Skin epidermis (tissue), 12 donors: ENCODE data around the gene TTBK2.

Source experiments
- H3K27ac ChIP-seq, 21 experiments: fragments of 200-600 bp; sonication (generic) in 11 of 21; one replicate each; pipeline ENCODE4 v1.5.0; 2020; ENCODE audit warnings: mild to moderate bottlenecking in 3 of 21, inconsistent platforms in 2 of 21, moderate library complexity in 2 of 21
- H3K4me3 ChIP-seq, 7 experiments: fragments of 200-600 bp; sonication (generic) in 2 of 7; one replicate each; pipeline ENCODE4 v1.5.0; 2020; ENCODE audit warnings: inconsistent platforms in 2 of 7, mild to moderate bottlenecking in 2 of 7, moderate library complexity in 1 of 7

TTBK2 gene

DNA sequence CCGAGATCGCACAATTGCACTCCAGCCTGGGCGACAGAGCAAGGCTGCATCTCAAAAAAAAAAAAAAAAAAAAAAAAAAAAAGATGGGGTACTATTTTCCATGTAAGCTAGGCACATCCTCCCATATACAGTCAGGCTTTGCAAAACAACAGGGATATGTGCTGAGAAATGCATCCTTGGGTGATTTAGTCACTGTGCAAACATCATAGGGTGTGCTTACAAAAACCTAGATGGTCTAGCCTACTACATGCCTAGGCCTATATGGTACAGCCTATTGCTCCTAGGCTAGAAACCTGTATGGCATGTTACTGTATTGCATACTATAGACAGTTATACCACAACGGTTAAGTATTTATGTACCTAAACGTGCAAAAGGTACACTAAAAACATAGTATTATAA, 75.0 kb downstream of the TTBK2 start:
- Histone ChIP-seq H3K4me3 (no peak overlapping the region), H3K27ac (no peak overlapping the region)

DNA sequence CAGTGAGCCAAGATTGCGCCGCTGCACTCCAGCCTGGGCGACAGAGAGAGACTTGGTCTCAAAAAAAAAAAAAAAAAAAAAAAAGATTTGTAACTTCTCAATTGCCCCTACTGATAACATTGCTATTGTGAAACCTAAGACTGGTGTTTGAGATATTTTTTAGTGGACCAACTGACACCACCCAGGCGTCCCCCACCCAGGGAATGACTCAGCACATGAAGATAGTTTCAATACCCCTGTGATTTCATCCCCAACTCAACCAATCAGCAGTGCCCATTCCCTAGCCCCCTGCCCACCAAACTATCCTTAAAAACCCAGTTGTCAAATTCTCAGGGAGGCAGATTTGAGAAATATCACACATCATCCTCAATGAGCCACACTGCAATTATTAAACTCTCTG, 76.9 kb downstream of the TTBK2 start:
- Histone ChIP-seq H3K27ac (no peak overlapping the region), H3K4me3 (no peak overlapping the region)

DNA sequence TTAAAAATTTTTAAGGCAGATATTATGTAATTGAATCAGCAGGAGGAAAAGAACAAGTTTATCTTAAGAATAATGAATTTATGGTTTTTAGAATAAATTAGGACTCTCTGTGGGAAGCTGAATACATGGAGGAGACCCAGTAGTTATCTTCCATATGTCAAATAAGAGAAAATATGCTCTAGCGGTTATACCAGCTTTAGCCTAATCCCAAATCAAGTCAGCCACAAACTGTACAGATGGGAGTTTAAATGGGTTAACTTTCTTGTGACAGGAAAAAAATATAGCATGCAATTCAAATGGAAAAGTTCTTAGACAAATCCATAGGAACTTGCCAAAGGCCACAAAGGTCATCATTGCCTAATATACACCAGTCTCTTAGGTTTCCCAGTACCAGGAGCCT, 84.3 kb downstream of the TTBK2 start:
- H3K4me3 ChIP-seq = no peak overlapping the region
- H3K27ac ChIP-seq = no peak overlapping the region

DNA sequence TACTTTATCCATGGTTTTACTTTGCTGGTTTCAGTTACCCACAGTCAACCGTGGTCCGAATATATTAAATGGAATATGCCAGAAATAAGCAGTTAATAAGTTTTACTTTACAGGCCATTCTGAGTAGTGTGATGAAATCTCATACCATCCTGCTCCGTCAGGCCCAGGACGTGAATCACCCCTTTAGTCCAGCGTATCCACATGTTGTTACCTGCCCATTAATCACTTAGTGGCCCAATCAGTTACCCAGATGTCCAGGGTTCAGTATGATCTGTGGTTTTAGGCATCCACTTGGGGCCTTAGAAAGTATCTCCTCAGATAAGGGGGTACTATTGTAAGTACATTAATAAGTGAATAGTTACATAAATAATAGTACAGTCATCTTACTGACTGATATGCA, 88.0 kb downstream of the TTBK2 start:
- H3K4me3 ChIP-seq = no peak overlapping the region
- H3K27ac ChIP-seq = no peak overlapping the region

DNA sequence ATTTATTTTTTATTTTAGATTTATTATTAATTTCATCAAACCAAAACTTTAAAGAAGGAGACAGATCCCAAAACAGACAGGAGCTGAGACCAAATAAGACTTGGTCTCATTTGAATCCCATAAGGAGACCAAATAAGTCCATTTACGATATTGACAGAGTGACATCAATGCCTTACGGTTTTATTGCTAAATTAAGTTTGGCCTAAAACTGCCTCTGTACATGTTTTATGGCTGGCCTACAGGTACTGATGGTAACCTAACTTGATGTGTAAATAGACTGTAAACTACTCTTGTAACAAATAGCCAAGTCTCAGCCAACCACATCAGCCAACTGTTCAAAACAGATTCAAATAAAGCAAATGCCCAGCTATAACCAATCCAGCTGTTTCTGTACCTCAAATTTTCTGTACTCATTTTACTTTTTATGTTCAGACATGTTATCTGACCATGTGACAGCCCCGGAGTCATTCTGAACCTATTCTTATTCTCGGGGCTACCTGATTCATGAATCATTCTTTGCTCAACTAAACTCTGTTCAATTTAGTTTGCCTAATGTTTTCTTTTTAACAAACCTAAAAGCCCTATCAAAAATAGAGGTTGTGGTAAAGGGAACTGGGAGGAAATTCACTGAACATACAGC, 94.2 kb downstream of the TTBK2 start:
- H3K27ac ChIP-seq = no peak overlapping the region

DNA sequence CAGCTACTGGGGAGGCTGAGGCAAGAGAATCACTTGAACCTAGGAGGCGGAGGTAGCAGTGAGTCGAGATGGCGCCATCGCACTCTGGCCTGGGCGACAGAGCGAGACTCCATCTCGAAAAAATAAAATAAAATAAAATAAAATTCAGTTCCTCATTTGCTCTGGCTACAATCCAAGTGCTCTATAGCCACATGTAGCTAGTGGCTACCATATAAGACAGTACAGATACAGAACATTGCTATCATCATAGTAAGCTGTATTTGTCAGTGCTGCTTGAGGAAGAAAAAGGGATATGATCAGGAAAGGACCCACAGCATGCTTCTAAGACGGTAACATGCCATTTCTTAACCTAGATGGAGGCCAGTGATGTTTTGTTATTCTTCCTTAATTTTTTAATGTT, 95.0 kb downstream of the TTBK2 start:
- Histone ChIP-seq H3K4me3 (no peak overlapping the region), H3K27ac (no peak overlapping the region)

More for the DNA sequence above, 94.2 kb downstream of the TTBK2 start:
- H3K4me3 ChIP-seq = no peak overlapping the region

DNA sequence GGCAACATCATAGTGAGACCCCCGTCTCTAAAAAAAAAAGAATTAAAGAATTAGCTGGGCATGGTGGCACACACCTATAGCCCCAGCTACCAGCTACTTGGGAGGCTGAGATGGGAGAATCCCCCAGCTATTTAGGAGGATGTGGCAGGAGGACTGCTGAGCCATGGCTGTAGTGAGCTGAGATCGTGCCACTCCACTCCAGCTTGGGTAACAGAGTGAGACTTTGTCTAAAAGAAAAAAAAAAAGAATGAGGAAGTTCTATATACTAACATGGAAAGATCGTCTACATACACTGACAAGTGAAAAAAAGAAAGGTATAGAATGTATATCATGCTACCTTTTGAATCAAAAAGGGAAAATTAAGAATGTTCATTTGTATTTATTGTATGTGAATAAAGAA, 99.8 kb downstream of the TTBK2 start:
- H3K4me3 ChIP-seq = no peak overlapping the region

DNA sequence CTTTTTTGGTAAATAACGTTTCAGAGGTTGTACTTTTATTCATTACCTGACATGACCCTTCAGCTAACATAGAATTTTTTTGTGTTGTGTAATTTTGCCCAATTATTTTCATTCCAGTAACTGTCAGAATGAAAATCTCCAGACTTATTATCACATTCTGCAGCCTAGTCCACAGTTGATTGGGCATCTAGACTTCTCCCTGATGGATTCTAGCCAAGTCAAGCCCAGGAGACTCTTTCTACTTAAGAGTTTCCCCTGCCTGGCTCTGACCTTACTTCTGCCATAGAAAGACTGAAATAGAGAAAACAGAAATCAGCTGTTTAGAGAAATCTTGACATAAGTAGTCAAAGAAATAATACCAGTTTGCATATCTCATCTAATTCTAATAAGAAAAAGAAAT, 100.8 kb downstream of the TTBK2 start:
- Histone ChIP-seq H3K4me3 (no peak overlapping the region), H3K27ac (no peak overlapping the region)

More for the DNA sequence above, 99.8 kb downstream of the TTBK2 start:
- no peak overlapping the region for H3K27ac ChIP-seq

DNA sequence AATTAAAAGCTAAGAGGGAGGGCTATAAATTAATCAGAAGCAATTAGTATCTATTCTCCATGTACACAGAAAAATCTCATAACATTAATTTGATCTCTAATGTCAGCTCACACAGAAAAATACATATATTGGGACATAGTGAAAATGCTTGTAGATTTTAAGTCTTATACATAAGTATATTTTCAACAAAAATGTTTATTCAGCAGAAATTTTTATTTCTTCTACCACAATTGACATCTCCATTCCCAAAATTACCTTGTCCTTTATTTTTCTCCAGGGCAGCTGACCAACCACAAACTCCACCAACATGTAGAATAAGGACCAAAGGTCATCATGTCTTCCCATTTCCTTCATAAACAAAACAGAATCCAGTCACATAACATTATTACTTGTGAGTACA, 109.1 kb downstream of the TTBK2 start:
- H3K27ac ChIP-seq = no peak overlapping the region
- no peak overlapping the region for H3K4me3 ChIP-seq

DNA sequence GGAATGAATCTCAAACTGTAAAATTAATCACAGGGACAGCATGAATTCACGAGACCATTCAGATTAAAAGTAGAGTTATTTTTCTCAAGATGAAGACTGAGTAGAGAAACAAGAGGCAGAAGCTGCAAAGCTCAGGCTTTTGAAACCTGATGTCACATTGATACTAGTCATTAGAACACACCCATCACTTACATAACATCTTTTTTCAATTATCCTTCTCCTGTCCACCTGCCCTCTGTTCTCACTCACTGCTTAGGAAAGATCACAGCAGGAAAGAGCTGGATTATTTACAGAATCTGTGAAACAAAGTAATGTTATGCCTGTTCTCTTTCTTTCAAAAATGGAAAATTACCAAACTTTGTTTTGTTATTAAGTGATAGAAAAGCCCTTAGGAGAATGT, 111.7 kb downstream of the TTBK2 start:
- Histone ChIP-seq H3K27ac (no peak overlapping the region), H3K4me3 (no peak overlapping the region)

DNA sequence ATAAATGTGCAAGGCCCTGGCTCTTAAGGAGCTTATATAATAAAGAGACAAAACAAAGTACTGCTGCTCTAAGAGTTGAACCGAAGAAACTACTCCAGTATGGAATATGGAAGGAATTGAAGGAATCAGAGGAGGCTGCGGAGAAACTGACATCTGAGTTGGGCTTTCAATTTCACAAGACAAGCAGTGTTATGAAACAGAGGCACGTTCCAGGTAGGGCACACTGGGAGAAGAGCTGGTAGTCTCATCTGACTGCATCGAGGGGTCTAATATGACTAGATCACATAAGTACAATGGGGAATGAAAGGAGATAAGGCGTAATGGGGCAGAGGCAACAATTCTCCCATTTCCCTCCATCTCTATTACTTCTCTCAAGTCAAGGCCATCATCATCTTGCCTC, 115.3 kb downstream of the TTBK2 start:
- Histone ChIP-seq H3K27ac (no peak overlapping the region), H3K4me3 (no peak overlapping the region)

DNA sequence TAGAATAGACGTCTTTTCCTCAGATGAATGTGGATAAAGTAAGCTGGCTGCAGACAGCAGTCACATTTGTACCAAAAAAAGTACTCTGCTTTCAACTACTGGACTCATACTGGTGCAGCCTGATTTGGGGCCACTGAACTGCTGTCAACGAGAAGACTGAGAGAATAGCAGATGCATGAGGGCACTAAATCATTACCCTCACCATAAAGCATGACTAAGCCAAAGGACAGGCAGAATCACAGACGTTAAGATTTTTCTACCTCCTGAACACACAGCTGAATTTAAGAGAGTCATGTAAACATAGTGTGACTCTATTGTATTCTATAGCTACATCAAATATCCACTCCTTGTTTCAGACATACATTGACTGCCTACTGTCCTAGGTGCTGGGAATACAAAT, 115.8 kb downstream of the TTBK2 start:
- Histone ChIP-seq H3K4me3 (no peak overlapping the region), H3K27ac (no peak overlapping the region)

DNA sequence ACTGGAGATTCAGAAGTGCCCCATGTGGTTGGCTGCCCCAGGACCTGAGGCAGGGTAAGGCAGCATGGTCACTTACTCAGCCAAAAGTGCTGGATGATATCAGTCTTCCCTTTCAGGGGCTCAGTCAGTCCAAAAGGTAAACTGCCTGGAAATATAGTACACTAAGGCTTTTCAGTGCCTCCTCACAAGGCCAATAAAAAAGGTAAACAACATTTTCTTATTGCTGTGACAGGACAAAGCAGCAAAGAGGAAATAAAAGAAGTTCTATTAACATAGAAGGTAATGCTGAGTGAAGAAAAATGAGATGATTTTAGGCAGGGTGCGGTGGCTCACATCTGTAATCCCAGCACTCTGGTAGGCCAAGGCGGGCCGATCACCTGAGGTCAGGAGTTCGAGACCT, 117.1 kb downstream of the TTBK2 start:
- Histone ChIP-seq H3K4me3 (no peak overlapping the region), H3K27ac (no peak overlapping the region)

DNA sequence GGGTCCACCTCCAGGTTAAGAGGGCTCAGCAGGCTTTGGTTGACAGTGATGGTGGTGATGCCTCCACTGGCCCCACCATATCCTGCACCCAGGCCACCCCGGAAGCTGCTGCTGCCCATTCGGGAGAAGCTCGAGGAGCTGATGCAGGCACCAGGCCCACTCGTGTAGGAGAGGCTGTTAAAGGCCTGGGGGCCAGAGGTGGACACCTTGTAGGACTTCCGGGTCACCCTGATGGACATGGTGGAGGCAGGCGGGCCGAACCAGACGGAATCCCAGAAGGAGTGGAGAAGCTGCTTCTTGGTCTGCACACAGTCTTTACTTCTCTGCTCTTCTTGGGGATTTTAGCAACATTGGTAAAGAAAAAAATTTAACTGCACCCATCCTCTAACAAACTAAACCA, 118.4 kb downstream of the TTBK2 start:
- H3K27ac ChIP-seq = no peak overlapping the region
- H3K4me3 ChIP-seq = no peak overlapping the region

DNA sequence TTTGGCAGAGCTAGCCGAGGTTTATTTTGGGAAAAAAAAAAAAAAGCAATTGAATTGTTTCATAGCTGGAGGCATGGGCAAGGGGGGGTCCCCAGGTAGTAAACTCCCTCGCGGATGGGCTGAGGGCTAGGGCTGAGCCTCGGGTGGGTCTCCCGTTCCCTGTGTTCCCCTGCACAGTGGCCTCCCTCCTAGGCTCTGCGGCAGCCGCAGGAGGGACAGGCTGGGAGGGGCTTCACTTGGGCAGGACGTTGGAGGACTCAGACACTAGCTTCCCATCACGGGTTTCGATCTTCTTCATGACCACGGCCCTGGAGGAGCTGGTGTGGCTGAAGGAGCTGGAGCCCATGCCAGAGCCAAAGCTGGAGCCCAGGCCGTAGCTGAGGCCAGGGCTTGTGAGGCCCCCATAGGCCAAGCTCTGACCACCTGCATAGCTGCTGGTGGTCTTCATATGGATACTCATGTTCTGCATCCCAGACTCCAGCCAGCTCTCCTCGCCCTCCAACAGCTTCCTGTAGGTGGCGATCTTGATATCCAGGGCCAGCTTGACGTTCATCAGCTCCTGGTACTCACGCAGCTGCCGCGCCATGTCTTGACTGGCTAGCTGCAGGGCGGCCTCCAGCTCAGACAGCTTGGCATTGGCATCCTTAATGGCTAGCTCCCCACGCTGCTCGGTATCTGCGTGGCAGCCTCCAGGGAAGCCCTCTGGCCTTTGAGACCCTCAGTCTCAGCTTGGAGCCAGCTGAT, 119.7 kb downstream of the TTBK2 start:
- Histone ChIP-seq H3K4me3 (no peak overlapping the region), H3K27ac (no peak overlapping the region)

DNA sequence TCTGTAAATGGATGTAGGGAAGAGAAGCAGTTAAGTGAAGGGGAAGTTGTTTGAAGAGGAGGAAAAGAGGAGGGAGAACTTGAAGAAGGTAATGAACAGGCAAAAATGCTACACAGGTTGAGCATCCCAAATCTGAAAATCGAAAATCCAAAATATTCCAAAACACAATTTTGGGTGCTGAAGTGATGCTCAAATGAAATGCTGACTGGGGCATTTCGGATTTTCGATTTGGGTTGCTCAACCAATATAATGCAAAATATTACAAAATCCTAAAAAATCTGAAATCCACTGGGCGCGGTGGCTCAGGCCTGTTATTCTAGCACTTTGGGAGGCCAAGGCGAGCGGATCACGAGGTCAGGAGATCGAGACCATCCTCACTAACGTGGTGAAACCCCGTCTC, 121.8 kb downstream of the TTBK2 start:
- H3K4me3 ChIP-seq = no peak overlapping the region
- no peak overlapping the region for H3K27ac ChIP-seq

DNA sequence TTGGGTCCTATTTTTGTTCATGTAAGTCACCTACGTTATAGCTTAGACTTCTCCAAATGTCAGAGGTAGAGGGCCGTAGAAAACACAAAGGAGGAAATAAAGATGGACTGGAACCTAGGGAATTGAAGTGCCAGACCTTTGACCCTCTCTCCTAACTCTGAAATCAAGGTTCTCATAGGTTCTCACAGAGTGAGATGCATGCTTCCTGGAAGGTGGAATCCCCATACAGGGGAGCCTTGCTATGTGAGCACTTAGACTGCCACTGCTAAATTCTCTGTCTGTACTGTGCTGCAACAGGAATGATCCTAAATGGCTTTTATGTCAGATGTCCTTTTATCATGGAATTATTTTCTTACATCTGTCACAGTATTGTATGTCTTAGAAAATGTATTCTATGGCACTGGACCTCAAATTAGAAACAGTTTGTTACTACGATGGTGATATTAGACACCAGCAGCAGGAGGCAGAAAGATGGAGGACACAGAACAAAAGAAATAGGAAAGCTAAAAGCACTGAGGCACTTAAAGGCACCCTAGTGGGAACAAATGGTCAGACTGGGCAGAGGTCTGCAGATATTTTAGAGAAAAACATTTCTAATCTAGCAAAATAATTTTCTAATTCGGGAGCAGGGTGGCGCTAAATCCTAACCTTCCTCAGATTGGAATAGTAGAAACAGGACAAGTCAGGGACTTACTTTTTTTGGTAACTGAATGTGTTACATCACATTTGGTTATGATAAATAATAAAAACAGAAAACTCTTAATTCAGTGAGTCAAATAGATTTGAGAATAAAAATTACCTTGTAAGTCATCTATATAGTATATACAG, 123.4 kb downstream of the TTBK2 start:
- Histone ChIP-seq H3K27ac (no peak overlapping the region), H3K4me3 (no peak overlapping the region)

DNA sequence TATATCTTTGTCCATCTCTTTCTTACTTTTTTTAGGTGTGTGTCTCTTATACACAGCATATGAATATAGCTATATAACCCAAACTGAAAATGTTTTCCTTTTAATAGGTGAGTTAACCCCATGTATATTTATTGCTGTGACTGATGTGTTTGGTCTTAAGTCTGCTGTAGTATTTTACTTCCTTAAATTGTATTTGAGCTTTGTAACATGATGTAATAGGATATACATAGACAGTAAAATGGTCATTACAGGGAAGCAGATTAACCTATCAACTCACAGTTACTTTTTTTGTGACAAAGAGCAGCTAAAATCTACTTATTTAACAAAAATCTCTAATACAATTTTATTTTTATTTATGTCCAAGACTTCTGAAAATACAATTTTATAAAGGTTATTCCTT, 131.9 kb downstream of the TTBK2 start:
- no peak overlapping the region for H3K4me3 ChIP-seq
- H3K27ac ChIP-seq = no peak overlapping the region

DNA sequence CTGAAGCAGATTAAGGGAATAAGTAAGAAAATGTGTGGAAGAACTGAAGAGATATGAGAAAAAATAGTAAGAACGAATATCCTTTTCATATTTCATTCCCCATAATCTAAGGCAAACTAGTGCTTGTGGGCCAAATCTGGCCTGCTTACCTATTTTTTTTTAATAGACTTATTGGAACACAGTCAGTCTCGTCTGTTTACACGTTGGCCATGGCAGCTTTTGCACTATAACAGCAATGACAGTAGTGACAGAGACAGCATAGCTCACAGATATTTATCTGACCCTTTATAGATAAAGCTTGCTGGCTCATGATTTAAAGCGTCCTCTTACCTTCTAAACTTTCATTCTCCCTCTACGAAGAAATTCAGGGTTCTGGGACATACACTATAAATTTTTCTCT, 133.6 kb downstream of the TTBK2 start:
- Histone ChIP-seq H3K27ac (no peak overlapping the region), H3K4me3 (no peak overlapping the region)

DNA sequence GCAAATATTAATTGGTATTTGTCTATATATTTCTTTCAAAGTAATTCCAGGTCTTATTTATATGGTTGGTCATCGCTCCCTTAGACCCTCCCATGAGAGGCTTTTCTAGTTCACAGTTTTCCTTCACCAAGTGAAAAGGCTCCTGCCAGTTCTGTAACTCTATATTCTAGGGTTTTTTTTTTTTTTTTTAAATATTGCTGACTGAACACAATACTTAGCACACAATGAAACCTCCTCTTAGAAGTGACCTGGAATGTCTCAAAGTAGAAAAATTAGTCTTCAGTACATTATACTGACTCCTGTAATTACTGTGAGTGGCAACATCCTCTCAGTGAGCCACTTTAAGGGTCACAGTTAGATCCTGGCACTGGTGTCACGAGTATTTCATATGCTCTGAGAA, 135.0 kb downstream of the TTBK2 start:
- H3K27ac ChIP-seq = no peak overlapping the region
- H3K4me3 ChIP-seq = no peak overlapping the region

DNA sequence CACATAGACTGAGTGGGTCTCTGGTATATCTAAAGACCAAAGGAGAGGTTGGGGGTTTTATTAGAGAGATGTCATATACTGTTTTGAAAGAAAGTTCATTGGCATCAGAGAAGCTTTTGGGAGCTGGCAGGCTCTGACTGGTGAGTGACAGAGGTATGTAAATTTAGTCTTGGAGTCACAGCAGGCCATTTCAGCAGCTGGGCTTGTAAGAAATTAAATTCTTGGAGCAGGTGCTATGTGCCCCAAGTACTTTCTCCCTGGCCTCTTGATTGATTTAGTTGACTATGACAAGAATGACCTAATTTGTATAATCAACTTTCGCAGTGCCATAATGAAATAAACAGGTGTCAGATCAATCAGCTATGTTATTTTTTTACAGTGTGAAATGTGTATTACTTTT, 135.9 kb downstream of the TTBK2 start:
- no peak overlapping the region for H3K27ac ChIP-seq
- no peak overlapping the region for H3K4me3 ChIP-seq
